HepG2 (cell line): Measurements from ENCODE around the gene LRP1B.

Source experiments
- ESRRA ChIP-seq: sonication (generic); formaldehyde crosslinking; IDR thresholded peaks from 2 replicates; pipeline ENCODE4 v1.5.1; 2020; ENCODE audit warnings: mild to moderate bottlenecking, low read depth, missing genetic modification reagents
- EZH2 ChIP-seq: conservative IDR thresholded peaks from 2 replicates; pipeline ENCODE4 v1.6.1; 2012; ENCODE audit warnings: mild to moderate bottlenecking, low read depth, low read length, moderate library complexity
- MTA3 ChIP-seq: sonication (generic); formaldehyde crosslinking; IDR thresholded peaks from 2 replicates; pipeline ENCODE4 v1.4.0; 2020; ENCODE audit warnings: missing genetic modification reagents
- POLR2A ChIP-seq, 2 experiments: IDR thresholded peaks; 2 replicates each; pipeline ENCODE4 v1.6.1; 2011; ENCODE audit warnings: low read depth in 2 of 2, low read length in 2 of 2, mild to moderate bottlenecking in 1 of 2, moderate library complexity in 1 of 2; ENCODE audit not compliant: insufficient read depth in 1 of 2
- RBM22 ChIP-seq: fragments of 200-400 bp; formaldehyde crosslinking; optimal IDR thresholded peaks from 2 replicates; pipeline ENCODE3; 2017; ENCODE audit warnings: mild to moderate bottlenecking, low read length, moderate library complexity
- SP1 ChIP-seq, 2 experiments: fragments of 450-650 bp in 1 of 2; sonication (generic) in 1 of 2; formaldehyde crosslinking in 1 of 2; IDR thresholded peaks; 2 replicates each; pipeline versions ENCODE4 v1.4.0 to v1.6.1; 2016 to 2020; ENCODE audit warnings: missing genetic modification reagents in 1 of 2
- SRSF1 ChIP-seq: fragments of 200-400 bp; formaldehyde crosslinking; optimal IDR thresholded peaks from 2 replicates; pipeline ENCODE3; 2017; ENCODE audit warnings: mild to moderate bottlenecking, low read depth, low read length, moderate library complexity
- TAF15 ChIP-seq: fragments of 200-400 bp; formaldehyde crosslinking; IDR thresholded peaks from one replicate; pipeline ENCODE4 v1.6.1; 2018; ENCODE audit warnings: mild to moderate bottlenecking, low read depth, low read length; ENCODE audit not compliant: poor library complexity, severe bottlenecking
- ZMAT3 ChIP-seq: sonication (generic); formaldehyde crosslinking; conservative IDR thresholded peaks from 2 replicates; pipeline ENCODE4 v1.7.0; 2021; ENCODE audit warnings: missing genetic modification reagents
- ZNF224 ChIP-seq: sonication (generic); formaldehyde crosslinking; IDR thresholded peaks from 2 replicates; pipeline ENCODE4 v1.5.0; 2020; ENCODE audit warnings: mild to moderate bottlenecking, missing genetic modification reagents
- ZZZ3 ChIP-seq: sonication (generic); formaldehyde crosslinking; IDR thresholded peaks from 2 replicates; pipeline ENCODE4 v1.4.0; 2020; ENCODE audit warnings: missing genetic modification reagents, mild to moderate bottlenecking, borderline replicate concordance
- TF ChIP-seq, protein P1 (sequence below): conservative IDR thresholded peaks from 2 replicates; pipeline ENCODE4 v1.6.1; 2018; ENCODE audit warnings: missing genetic modification reagents
- TF ChIP-seq, protein P2 (sequence below): IDR thresholded peaks from 2 replicates; pipeline ENCODE4 v1.6.1; 2012; ENCODE audit warnings: low read depth, low read length, improper control_type of control experiment

DNA sequence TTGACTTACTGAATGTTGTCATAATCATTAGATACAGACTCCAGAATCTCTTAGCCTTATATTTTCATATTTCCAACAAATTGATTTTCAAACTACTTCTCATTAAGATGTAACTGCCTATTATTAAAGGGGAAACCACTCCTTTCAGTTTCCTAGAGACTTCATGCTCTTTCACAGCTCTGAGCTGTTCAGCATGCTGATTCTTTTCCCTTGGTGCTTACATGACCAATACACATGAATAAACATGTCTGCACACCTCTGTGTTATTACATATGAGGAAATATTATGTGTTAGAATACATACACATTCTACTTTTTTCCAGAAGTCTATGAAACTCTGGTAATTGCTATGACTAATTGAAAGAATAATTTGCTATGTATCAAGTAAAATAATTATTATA lies 200.0 kb downstream of the LRP1B start:
- TF ChIP-seq, protein P1, sequence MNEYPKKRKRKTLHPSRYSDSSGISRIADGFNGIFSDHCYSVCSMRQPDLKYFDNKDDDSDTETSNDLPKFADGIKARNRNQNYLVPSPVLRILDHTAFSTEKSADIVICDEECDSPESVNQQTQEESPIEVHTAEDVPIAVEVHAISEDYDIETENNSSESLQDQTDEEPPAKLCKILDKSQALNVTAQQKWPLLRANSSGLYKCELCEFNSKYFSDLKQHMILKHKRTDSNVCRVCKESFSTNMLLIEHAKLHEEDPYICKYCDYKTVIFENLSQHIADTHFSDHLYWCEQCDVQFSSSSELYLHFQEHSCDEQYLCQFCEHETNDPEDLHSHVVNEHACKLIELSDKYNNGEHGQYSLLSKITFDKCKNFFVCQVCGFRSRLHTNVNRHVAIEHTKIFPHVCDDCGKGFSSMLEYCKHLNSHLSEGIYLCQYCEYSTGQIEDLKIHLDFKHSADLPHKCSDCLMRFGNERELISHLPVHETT, result no peak
- TF ChIP-seq MTA3 (no peak), ZMAT3 (CRISPR knock-in tag) (no peak), POLR2A (IDR thresholded peaks at IDR 0.05; ENCODE audit: insufficient read depth in 1 of 2, low read depth in 2 of 2, low read length in 2 of 2) (no peak), SP1 (IDR thresholded peaks at IDR 0.05) (no peak), SP1 (CRISPR knock-in tag; IDR thresholded peaks at IDR 0.05) (no peak), ZNF224 (CRISPR knock-in tag) (no peak), ESRRA (CRISPR knock-in tag) (no peak), EZH2 (no peak), RBM22 (no peak), ZZZ3 (CRISPR knock-in tag) (no peak), TAF15 (no peak), SRSF1 (no peak)
- TF ChIP-seq, protein P2, sequence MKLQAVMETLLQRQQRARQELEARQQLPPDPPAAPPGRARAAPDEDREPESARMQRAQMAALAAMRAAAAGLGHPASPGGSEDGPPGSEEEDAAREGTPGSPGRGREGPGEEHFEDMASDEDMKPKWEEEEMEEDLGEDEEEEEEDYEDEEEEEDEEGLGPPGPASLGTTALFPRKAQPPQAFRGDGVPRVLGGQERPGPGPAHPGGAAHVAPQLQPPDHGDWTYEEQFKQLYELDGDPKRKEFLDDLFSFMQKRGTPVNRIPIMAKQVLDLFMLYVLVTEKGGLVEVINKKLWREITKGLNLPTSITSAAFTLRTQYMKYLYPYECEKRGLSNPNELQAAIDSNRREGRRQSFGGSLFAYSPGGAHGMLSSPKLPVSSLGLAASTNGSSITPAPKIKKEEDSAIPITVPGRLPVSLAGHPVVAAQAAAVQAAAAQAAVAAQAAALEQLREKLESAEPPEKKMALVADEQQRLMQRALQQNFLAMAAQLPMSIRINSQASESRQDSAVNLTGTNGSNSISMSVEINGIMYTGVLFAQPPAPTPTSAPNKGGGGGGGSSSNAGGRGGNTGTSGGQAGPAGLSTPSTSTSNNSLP, result no peak
